ENCODE data around the gene NEK6. TPM values are rescaled to one million over a fixed set of nuclear protein-coding genes. Genes with fewer than 3 reads are reported as not detected.

NEK6 gene
- total RNA-seq, 8 experiments from 2014 or later: 2.4 to 33.4 (median 7.2) TPM

- ATAC-seq (replicated peaks in 6 of 8): peak in 5 of 8 experiments; percentile 42 to 77 (median 53)
- 80 to 100% (median 98%) methylated on average over 2 to 5 of the region's 21 CpGs; no CpG with 5 or more reads in 6 of the 10 experiments for WGBS, 10 experiments
- Histone ChIP-seq H3K4me3 (no peak overlapping the region), H3K4me1 (replicated peaks in 1 of 2) (peaks cover 16 to 21% of the 10 kb centered on the region in 2 donors), H3K27ac (no peak overlapping the region)
- in situ Hi-C loops (cut with MboI; ENCODE audit: low pct_unique_long_range_greater_than_20kb in 2 of 9, low sequenced_read_pairs in 9 of 9, unreplicated experiment in 9 of 9): no loop called here
These were observed 97.5 kb downstream of the NEK6 start for GRCh38 chr9:124355039-124355940.

GRCh38 chr9:124355941-124356744, 98.4 kb downstream of the NEK6 start:
- H3K27ac ChIP-seq: no peak overlapping the region
- no peak overlapping the region for H3K4me3 ChIP-seq
- 50 to 100% (median 86%) methylated on average over 1 to 10 of the region's 15 CpGs; no CpG with 5 or more reads in 3 of the 10 experiments for WGBS, 10 experiments
- H3K4me1 ChIP-seq (replicated peaks in 1 of 2): peaks cover 16 to 19% of the 10 kb centered on the region in 2 donors
- ATAC-seq (replicated peaks in 6 of 8): no peak
- in situ Hi-C loops (cut with MboI; ENCODE audit: low pct_unique_long_range_greater_than_20kb in 2 of 9, low sequenced_read_pairs in 9 of 9, unreplicated experiment in 9 of 9): no loop called here

GRCh38 chr9:124356745-124357390, 99.1 kb downstream of the NEK6 start:
- WGBS, 10 experiments: 83 to 100% (median 92%) methylated on average over 1 to 12 of the region's 19 CpGs
- no peak overlapping the region for H3K4me3 ChIP-seq
- in situ Hi-C loops (cut with MboI; ENCODE audit: low pct_unique_long_range_greater_than_20kb in 2 of 9, low sequenced_read_pairs in 9 of 9, unreplicated experiment in 9 of 9): no loop called here
- ATAC-seq (replicated peaks in 6 of 8): no peak
- peaks cover 14 to 18% of the 10 kb centered on the region in 2 donors for H3K4me1 ChIP-seq (replicated peaks in 1 of 2)
- H3K27ac ChIP-seq: no peak overlapping the region

- H3K27ac ChIP-seq: no peak overlapping the region
- ATAC-seq (replicated peaks in 6 of 8): peak in 2 of 8 experiments; percentile 8 to 35
- in situ Hi-C loops (cut with MboI; ENCODE audit: low pct_unique_long_range_greater_than_20kb in 2 of 9, low sequenced_read_pairs in 9 of 9, unreplicated experiment in 9 of 9): no loop called here
These were observed 100.1 kb downstream of the NEK6 start for GRCh38 chr9:124357721-124358361.

GRCh38 chr9:124358631-124359030, 100.9 kb downstream of the NEK6 start:
- 67 to 100% (median 95%) methylated on average over 1 to 13 of the region's 13 CpGs; no CpG with 5 or more reads in 1 of the 10 experiments for WGBS, 10 experiments
- H3K27ac ChIP-seq: no peak overlapping the region
- no peak overlapping the region for H3K4me3 ChIP-seq
- peaks cover 14 to 18% of the 10 kb centered on the region in 2 donors for H3K4me1 ChIP-seq (replicated peaks in 1 of 2)
- no peak for ATAC-seq (replicated peaks in 6 of 8)
- in situ Hi-C loops (cut with MboI; ENCODE audit: low pct_unique_long_range_greater_than_20kb in 2 of 9, low sequenced_read_pairs in 9 of 9, unreplicated experiment in 9 of 9): no loop called here

More at GRCh38 chr9:124357721-124358361, 100.1 kb downstream of the NEK6 start:
- no peak overlapping the region for H3K4me3 ChIP-seq
- H3K4me1 ChIP-seq (replicated peaks in 1 of 2): peaks cover 14 to 18% of the 10 kb centered on the region in 2 donors
- 67 to 100% (median 88%) methylated on average over 1 to 9 of the region's 13 CpGs; no CpG with 5 or more reads in 3 of the 10 experiments for WGBS, 10 experiments

- H3K4me1 ChIP-seq (replicated peaks in 1 of 2): peaks cover 15 to 18% of the 10 kb centered on the region in 2 donors
- WGBS, 10 experiments: 80 to 100% (median 100%) methylated on average over 1 to 5 of the region's 6 CpGs; no CpG with 5 or more reads in 5 of the 10 experiments
- no peak for ATAC-seq (replicated peaks in 6 of 8)
- in situ Hi-C loops (cut with MboI; ENCODE audit: low pct_unique_long_range_greater_than_20kb in 2 of 9, low sequenced_read_pairs in 9 of 9, unreplicated experiment in 9 of 9): no loop called here
- no peak overlapping the region for H3K4me3 ChIP-seq
- H3K27ac ChIP-seq: no peak overlapping the region
These were observed 101.7 kb downstream of the NEK6 start for GRCh38 chr9:124359426-124359825.

GRCh38 chr9:124359855-124360678, 102.3 kb downstream of the NEK6 start:
- in situ Hi-C loops (cut with MboI; ENCODE audit: low pct_unique_long_range_greater_than_20kb in 2 of 9, low sequenced_read_pairs in 9 of 9, unreplicated experiment in 9 of 9): no loop called here
- Histone ChIP-seq H3K4me1 (replicated peaks in 1 of 2) (peaks cover 19 to 20% of the 10 kb centered on the region in 2 donors), H3K27ac (no peak overlapping the region), H3K4me3 (no peak overlapping the region)
- 36 to 100% (median 83%) methylated on average over 1 to 9 of the region's 11 CpGs; no CpG with 5 or more reads in 4 of the 10 experiments for WGBS, 10 experiments
- ATAC-seq (replicated peaks in 6 of 8): peak in 3 of 8 experiments; percentile 82 to 89 (median 87)

GRCh38 chr9:124361128-124361527, 103.4 kb downstream of the NEK6 start:
- Histone ChIP-seq H3K4me3 (no peak overlapping the region), H3K27ac (no peak overlapping the region), H3K4me1 (replicated peaks in 1 of 2) (peaks cover 18 to 19% of the 10 kb centered on the region in 2 donors)
- WGBS, 10 experiments: 37 to 96% (median 59%) methylated on average over 3 to 8 of the region's 8 CpGs; no CpG with 5 or more reads in 2 of the 10 experiments
- ATAC-seq (replicated peaks in 6 of 8): peak in 2 of 8 experiments; percentile 54 to 64
- in situ Hi-C loops (cut with MboI; ENCODE audit: low pct_unique_long_range_greater_than_20kb in 2 of 9, low sequenced_read_pairs in 9 of 9, unreplicated experiment in 9 of 9): no loop called here

- no peak overlapping the region for H3K27ac ChIP-seq
- WGBS, 10 experiments: 84 to 100% (median 94%) methylated on average over 2 to 17 of the region's 21 CpGs; no CpG with 5 or more reads in 1 of the 10 experiments
- in situ Hi-C loops (cut with MboI; ENCODE audit: low pct_unique_long_range_greater_than_20kb in 2 of 9, low sequenced_read_pairs in 9 of 9, unreplicated experiment in 9 of 9): no loop called here
- H3K4me1 ChIP-seq (replicated peaks in 1 of 2): peaks cover 18 to 24% of the 10 kb centered on the region in 2 donors
- no peak overlapping the region for H3K4me3 ChIP-seq
- ATAC-seq (replicated peaks in 6 of 8): peak in 1 of 8 experiments; percentile 21
These were observed 105.8 kb downstream of the NEK6 start for GRCh38 chr9:124363326-124364096.

- ATAC-seq (replicated peaks in 6 of 8): no peak
- no peak overlapping the region for H3K4me3 ChIP-seq
- no peak overlapping the region for H3K27ac ChIP-seq
- in situ Hi-C loops (cut with MboI; ENCODE audit: low pct_unique_long_range_greater_than_20kb in 2 of 9, low sequenced_read_pairs in 9 of 9, unreplicated experiment in 9 of 9): no loop called here
- peaks cover 23 to 30% of the 10 kb centered on the region in 2 donors for H3K4me1 ChIP-seq (replicated peaks in 1 of 2)
- WGBS, 10 experiments: 83 to 100% (median 98%) methylated on average over 1 to 3 of the region's 4 CpGs; no CpG with 5 or more reads in 2 of the 10 experiments
These were observed 106.4 kb downstream of the NEK6 start for GRCh38 chr9:124364141-124364540.

GRCh38 chr9:124365036-124365435, 107.3 kb downstream of the NEK6 start:
- peak in 4 of 8 experiments; percentile 40 to 65 (median 54) for ATAC-seq (replicated peaks in 6 of 8)
- in situ Hi-C loops (cut with MboI; ENCODE audit: low pct_unique_long_range_greater_than_20kb in 2 of 9, low sequenced_read_pairs in 9 of 9, unreplicated experiment in 9 of 9): no loop called here
- H3K4me3 ChIP-seq: no peak overlapping the region
- H3K4me1 ChIP-seq (replicated peaks in 1 of 2): peaks cover 27 to 36% of the 10 kb centered on the region in 2 donors
- peak overlapping the region in 1 of 2 donors; percentile 8 for H3K27ac ChIP-seq
- WGBS, 10 experiments: 67 to 95% (median 83%) methylated on average over 2 to 8 of the region's 8 CpGs; no CpG with 5 or more reads in 3 of the 10 experiments

All from motor neuron (in vitro differentiated cells).